ENCODE data around the gene ZBED5. TPM values are rescaled to one million over a fixed set of nuclear protein-coding genes. Genes with fewer than 3 reads are reported as not detected.

The ZBED5 gene
- 86.1 TPM for total RNA-seq

GRCh38 chr11:10857709-10858438, at the start of gene ZBED5:
Gene ZBED5, minus strand, starts transcription at chr11:10858053. Its CDS starts 3,108 bp downstream, at chr11:10854945.

DNA sequence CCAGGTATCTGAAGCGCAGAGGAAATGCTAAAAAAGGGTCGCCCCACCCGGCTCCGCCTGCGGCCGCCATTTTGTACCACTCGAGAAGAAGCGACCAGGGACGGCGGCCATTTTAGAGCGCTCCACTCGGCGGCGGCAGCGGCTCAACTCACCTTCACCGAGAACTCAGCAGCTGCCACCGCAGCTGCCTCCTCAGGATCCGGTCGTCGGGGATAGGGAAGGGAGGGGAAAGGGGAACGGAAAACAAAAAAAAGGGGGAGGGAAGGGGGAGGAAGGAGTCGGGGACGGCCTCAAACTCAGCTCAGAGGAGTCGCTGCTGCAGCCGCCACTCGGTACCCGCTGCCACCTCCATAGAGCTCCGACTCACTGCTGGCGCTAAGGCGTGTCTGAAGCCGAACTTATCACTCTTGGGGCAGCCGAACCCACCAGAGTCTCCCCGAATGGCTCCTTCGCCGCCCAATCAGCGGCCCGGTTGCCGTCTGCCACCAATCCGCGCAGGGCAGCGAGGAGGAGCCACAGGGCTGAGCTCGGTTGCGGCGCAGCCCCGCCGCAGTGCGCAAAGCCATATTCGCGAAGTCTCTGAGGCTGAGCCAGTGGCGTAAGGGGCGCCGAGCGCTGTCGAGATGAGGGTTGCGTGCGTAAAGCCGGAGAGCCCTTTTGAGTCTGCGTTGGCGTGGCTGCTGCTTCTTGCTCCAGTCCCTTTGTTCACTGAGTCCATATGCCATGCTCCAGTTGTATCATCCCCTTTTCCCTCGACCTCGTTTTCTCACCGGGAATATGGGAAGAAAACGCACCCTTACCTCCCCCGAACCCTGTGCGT, 49.1 kb downstream of the ZBED5 start, which contains the start of gene EIF4G2:
Gene EIF4G2 (minus strand): TSS at position 374 of the 820 bp plus-strand sequence.

Other genes starting within 250 kb of the ZBED5 start
- 0.63 TPM for gene IRAG1, start 164.3 kb downstream of the ZBED5 start, total RNA-seq
- 57.3 TPM for gene CTR9, start 106.8 kb downstream of the ZBED5 start, total RNA-seq
- gene EIF4G2, start 49.1 kb downstream of the ZBED5 start, total RNA-seq: 1,082 TPM